ENCODE results near the gene SFMBT1. TPM values are rescaled to one million over a fixed set of nuclear protein-coding genes. Genes with fewer than 3 reads are reported as not detected.

The SFMBT1 gene
- total and polyA plus RNA-seq, 2 of the 8 experiments (the other 6 are each of a cell fraction or from before 2014, with no cell fraction given): 8.1 to 16.8 TPM

- Histone ChIP-seq H3K4ac (replicated peaks; ENCODE audit: insufficient read length, low read depth, low read length) (peak overlapping the region; percentile 25), H2AFZ (ENCODE audit: low read length) (peak overlapping the region; percentile 87), H2BK20ac (ENCODE audit: low read length) (no peak overlapping the region), H2BK120ac (replicated peaks; ENCODE audit: low read depth, low read length) (no peak overlapping the region), H3K14ac (ENCODE audit: insufficient read length) (no peak overlapping the region), H4K8ac (ENCODE audit: extremely low read depth, insufficient read depth, low read length) (no peak overlapping the region), H2BK15ac (ENCODE audit: low read length) (no peak overlapping the region), H4K20me1 (replicated peaks in 1 of 2; ENCODE audit: control insufficient read depth in 1 of 2, insufficient read depth in 2 of 2, low read length in 2 of 2) (peaks cover 1 to 3% of the 10 kb centered on the region in 2 experiments), H3K27ac (ENCODE audit: low read depth, low read length) (no peak overlapping the region), H4K5ac (ENCODE audit: insufficient read length, low read depth, low read length) (no peak overlapping the region), H2BK5ac (ENCODE audit: low read depth, low read length) (0 out of 2 replicates have a peak overlapping the region, but pooled peaks have one; percentile 19), H3K4me3 (ENCODE audit: extremely low read depth in 1 of 4, insufficient read depth in 2 of 4, low read depth in 3 of 4, low read length in 4 of 4) (peak overlapping the region; percentile 76 to 84 (median 80)), H3K27me3 (replicated peaks in 1 of 4; ENCODE audit: control insufficient read depth in 3 of 4, extremely low read depth in 1 of 4, insufficient read depth in 3 of 4, low read length in 3 of 4) (no peaks in the 10 kb centered on the region), H3K9me3 (ENCODE audit: insufficient read depth in 2 of 2, low read depth in 1 of 2, low read length in 1 of 2) (no peaks in the 10 kb centered on the region), H3K23ac (ENCODE audit: insufficient read length) (no peak overlapping the region), H2BK12ac (ENCODE audit: low read depth, low read length) (no peak overlapping the region), H2AK5ac (ENCODE audit: low read depth, low read length) (no peak overlapping the region), H4K91ac (replicated peaks; ENCODE audit: insufficient read length, low read length) (no peak overlapping the region), H3K56ac (replicated peaks; ENCODE audit: insufficient read length, low read depth, low read length) (no peak overlapping the region), H3K79me1 (ENCODE audit: low read depth, low read length) (0 out of 2 replicates have a peak, but pooled peaks cover 2% of the 10 kb centered on the region), H3K4me1 (replicated peaks in 1 of 4; ENCODE audit: control insufficient read depth in 3 of 4, insufficient read depth in 4 of 4, low read length in 3 of 4) (peaks cover 0 to 3% (median 1%) of the 10 kb centered on the region in 4 experiments; a peak in 2 of 7 replicates), H3K18ac (ENCODE audit: extremely low read depth, low read length) (no peak overlapping the region), H3K79me2 (ENCODE audit: control insufficient read depth in 1 of 2, insufficient read depth in 2 of 2, low read length in 2 of 2) (peaks cover 0 to 28% of the 10 kb centered on the region in 2 experiments; a peak in 2 of 4 replicates), H3K4me2 (ENCODE audit: insufficient read depth in 1 of 2, low read depth in 2 of 2, low read length in 2 of 2) (peak overlapping the region; percentile 95 to 98), H3K23me2 (ENCODE audit: low read depth, low read length) (peaks cover 6% of the 10 kb centered on the region), H3K9ac (replicated peaks in 1 of 4; ENCODE audit: extremely low read depth in 1 of 4, low read depth in 3 of 4, low read length in 3 of 4) (peak overlapping the region in 3 of 4 experiments; percentile 43 to 62 (median 57); a peak in 4 of 7 replicates), H3K36me3 (ENCODE audit: control insufficient read depth in 2 of 4, insufficient read depth in 4 of 4, low read length in 3 of 4) (no peaks in the 10 kb centered on the region)
- POLR2A ChIA-PET (ENCODE audit: partially characterized antibody): interaction anchor here (0.8 to 2.0 kb wide), 5 partner anchors 10 to 133 kb away, joined by 3 to 7 read pairs (median 4); no protein-coding TSS in a partner anchor
- TF ChIP-seq HDAC2 (IDR thresholded peaks at IDR 0.05; ENCODE audit: borderline replicate concordance in 1 of 2, low read depth in 2 of 2, low read length in 2 of 2): no peak
- TF ChIP-seq ASH2L (IDR thresholded peaks at IDR 0.05; ENCODE audit: low read length): peak; percentile 21
- TF ChIP-seq SAP30 (IDR thresholded peaks at IDR 0.05; ENCODE audit: insufficient read depth, insufficient replicate concordance, low read length): peak; percentile 89
- no peak for TF ChIP-seq ZNF274 (IDR thresholded peaks at IDR 0.05; ENCODE audit: borderline replicate concordance, extremely low read depth, low read length)
- DNase-seq (ENCODE audit: low read depth in 1 of 2, low spot score in 2 of 2) (peak in 1 of 2 experiments; percentile 10), FAIRE-seq (no peak)
- 3% methylated on average over 9 of the region's 9 CpGs; no CpG with 5 or more reads in 1 of the 2 experiments for WGBS, 2 experiments (ENCODE audit: extremely low coverage in 1 of 2, insufficient coverage in 1 of 2, insufficient read length in 1 of 2, insufficient replicate concordance in 2 of 2, low coverage in 1 of 2, low lambda C conversion rate in 2 of 2, missing lambda C conversion rate in 1 of 2)
- CTCF ChIA-PET (ENCODE audit: partially characterized antibody): interaction anchor here (0.6 to 1.7 kb wide), 9 partner anchors 17 to 176 kb away, joined by 3 to 4 read pairs (median 3); no protein-coding TSS in a partner anchor
Measured at GRCh38 chr3:52896613-52897012, 149.3 kb downstream of the SFMBT1 start.
